ENCODE results near the gene DUSP2. TPM values are rescaled to one million over a fixed set of nuclear protein-coding genes. Genes with fewer than 3 reads are reported as not detected.

DUSP2 gene
- total and polyA plus RNA-seq, 8 donors = 0.32 to 3.1 (median 1.3) TPM

DNA sequence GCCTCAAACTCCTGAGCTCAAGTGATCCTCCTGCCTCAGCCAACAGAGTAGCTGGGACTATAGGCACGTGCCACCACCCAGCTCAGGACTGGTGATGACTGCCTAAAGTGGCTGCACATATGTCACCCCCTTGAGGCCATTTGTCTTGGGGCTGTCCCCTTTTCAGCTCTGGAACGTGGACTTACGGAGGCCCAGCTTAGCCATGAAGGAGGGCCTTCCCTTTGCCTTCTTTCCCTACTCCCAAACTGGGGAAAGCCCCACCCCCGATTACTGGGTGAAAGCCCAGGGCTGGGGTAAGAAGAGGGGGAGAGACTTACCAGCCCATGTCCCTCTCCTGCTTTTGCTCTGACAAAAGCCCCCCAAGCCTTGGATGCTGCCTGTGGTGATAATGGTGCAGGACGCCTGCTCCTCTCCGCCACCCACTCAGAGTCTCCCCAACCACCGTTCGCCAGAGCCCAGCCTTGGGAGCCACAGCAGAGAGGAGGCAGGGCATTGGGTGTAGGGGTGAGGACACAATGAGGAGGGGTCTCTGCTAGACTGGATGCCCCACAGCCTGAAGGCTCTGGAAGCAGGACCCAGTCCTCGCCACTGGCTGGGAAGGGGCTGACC lies 2.5 kb upstream of the DUSP2 start:
- no peaks in the 10 kb centered on the region for H3K27me3 ChIP-seq
- peak in 3 of 6 donors; percentile 20 to 49 (median 26) for DNase-seq
- no peaks in the 10 kb centered on the region for H3K36me3 ChIP-seq
- H3K9me3 ChIP-seq = no peaks in the 10 kb centered on the region
- H3K4me1 ChIP-seq = no peaks in the 10 kb centered on the region
- 82 to 87% methylated on average over 9 of the region's 9 CpGs for WGBS, 2 donors
- no peak for FAIRE-seq
- intact Hi-C loops (cut with DNase I) = no loop called here
- TF ChIP-seq, protein P1, sequence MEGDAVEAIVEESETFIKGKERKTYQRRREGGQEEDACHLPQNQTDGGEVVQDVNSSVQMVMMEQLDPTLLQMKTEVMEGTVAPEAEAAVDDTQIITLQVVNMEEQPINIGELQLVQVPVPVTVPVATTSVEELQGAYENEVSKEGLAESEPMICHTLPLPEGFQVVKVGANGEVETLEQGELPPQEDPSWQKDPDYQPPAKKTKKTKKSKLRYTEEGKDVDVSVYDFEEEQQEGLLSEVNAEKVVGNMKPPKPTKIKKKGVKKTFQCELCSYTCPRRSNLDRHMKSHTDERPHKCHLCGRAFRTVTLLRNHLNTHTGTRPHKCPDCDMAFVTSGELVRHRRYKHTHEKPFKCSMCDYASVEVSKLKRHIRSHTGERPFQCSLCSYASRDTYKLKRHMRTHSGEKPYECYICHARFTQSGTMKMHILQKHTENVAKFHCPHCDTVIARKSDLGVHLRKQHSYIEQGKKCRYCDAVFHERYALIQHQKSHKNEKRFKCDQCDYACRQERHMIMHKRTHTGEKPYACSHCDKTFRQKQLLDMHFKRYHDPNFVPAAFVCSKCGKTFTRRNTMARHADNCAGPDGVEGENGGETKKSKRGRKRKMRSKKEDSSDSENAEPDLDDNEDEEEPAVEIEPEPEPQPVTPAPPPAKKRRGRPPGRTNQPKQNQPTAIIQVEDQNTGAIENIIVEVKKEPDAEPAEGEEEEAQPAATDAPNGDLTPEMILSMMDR (IDR thresholded peaks at IDR 0.05) = no peak
- ATAC-seq = no peak
- no peak overlapping the region for H3K4me3 ChIP-seq
- H3K27ac ChIP-seq = peak overlapping the region in 1 of 4 donors; percentile 48

DNA sequence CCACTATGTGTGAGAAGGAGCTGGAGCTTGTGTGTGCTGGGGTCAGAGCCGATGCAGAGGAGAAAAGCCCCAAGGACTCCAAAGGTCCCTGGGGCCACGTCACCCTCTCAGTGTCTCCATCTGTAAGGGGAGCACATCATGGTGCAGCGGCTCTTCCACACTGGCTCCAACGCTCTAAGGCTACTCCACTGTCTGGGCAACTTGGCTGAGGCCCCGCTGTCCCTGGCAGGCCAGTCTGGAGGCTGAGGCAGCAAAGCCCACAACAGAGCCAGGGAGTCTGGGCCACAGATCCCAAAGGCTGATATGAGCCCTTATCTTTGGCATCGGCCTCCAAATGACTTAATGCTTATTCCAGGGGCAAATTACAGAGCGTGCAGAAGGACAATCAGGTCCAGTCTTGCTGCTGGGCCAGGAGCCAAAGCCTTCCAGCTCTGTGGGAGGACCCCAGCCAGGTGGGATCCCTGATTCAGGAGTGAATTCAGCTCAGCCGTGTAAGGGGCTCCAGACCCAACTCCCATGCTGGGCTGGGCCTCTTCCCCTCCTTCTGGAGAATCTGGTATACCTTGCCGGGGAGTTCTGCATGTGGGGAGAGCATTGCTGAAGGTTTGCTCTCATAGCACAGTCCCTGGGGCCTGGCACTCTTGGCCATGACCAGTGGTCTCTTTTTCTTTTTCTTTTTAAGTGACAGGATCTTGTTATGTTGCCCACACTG lies 1.8 kb upstream of the DUSP2 start:
- no peaks in the 10 kb centered on the region for H3K27me3 ChIP-seq
- no peaks in the 10 kb centered on the region for H3K9me3 ChIP-seq
- no peaks in the 10 kb centered on the region for H3K36me3 ChIP-seq
- no peak overlapping the region for H3K27ac ChIP-seq
- no peak for ATAC-seq
- no peak overlapping the region for H3K4me3 ChIP-seq
- FAIRE-seq = no peak
- peak in 4 of 6 donors; percentile 22 to 58 (median 39) for DNase-seq
- H3K4me1 ChIP-seq = no peaks in the 10 kb centered on the region
- TF ChIP-seq, protein P1 (IDR thresholded peaks at IDR 0.05) = no peak
- WGBS, 2 donors = 79 to 80% methylated on average over 9 of the region's 9 CpGs
- intact Hi-C loops (cut with DNase I) = no loop called here

DNA sequence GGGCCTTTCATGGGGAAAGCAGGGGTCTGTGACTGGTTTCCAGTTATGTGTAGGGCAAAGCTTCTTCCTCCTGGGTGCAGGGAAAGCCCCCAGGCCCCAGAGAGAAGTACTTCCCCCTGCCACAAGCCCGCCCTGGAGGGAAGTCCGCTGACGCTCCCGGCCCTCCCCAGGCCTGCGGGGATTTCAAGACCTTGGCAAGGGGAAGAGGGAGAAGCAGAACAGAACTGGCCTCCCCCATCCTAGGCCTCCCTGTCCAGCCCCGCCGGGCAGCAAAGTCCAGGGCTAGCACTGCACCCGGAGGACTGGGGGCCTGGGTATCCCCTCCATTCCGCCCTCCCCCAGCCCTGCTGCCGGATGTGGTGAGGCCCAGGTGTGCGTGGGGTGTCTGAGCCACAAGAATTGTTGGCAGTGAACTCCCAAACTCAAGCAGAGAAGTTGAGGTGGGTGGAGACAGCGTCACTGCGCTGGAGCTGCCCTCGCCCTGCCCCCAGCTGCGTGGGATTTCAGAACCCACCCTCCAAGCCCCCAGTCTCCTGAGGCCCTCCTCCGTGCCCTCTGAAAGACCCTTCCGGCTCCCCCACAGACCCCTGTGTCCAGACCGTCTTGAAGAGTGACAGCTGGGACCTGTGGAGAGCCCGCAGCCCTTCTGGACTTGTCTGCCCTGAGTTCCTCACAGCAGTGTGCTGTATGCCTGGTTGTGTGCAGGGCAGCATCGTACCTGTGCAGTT lies 1.1 kb upstream of the DUSP2 start:
- WGBS, 2 donors = 84 to 85% methylated on average over 17 to 20 of the region's 20 CpGs
- ATAC-seq (peak in 2 of 4 donors; percentile 3 to 17), FAIRE-seq (no peak), DNase-seq (peak in 4 of 6 donors; percentile 28 to 67 (median 62))
- Histone ChIP-seq H3K36me3 (no peaks in the 10 kb centered on the region), H3K27ac (peak overlapping the region in 1 of 4 donors; percentile 67), H3K4me1 (no peaks in the 10 kb centered on the region), H3K9me3 (no peaks in the 10 kb centered on the region), H3K27me3 (no peaks in the 10 kb centered on the region), H3K4me3 (no peak overlapping the region)
- TF ChIP-seq, protein P1 (IDR thresholded peaks at IDR 0.05) = no peak
- intact Hi-C loops (cut with DNase I) = no loop called here

DNA sequence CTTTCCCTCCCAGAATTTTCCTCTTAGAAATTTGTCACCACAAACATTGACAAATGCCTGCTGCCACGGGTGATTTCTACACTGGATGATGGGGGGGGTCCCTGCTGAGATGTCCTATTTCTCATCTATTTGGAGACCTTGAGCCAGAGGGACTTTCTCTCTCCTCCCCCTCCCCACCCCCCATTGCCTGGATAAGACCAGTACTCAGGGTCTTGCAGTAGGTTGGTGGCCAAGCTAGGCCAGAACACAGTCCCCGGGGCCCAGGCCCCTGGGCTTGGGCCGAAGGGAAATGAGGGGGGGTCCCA lies 560 bp upstream of the DUSP2 start:
- no peak for DNase-seq
- H3K27ac ChIP-seq = peak overlapping the region in 1 of 4 donors; percentile 67

More for the DNA sequence above, 560 bp upstream of the DUSP2 start:
- Histone ChIP-seq H3K27me3 (no peaks in the 10 kb centered on the region), H3K4me1 (no peaks in the 10 kb centered on the region), H3K4me3 (peak overlapping the region in 2 of 4 donors; percentile 47 to 71), H3K9me3 (no peaks in the 10 kb centered on the region), H3K36me3 (no peaks in the 10 kb centered on the region)
- intact Hi-C loops (cut with DNase I) = no loop called here
- WGBS, 2 donors = 61 to 62% methylated on average over 3 of the region's 3 CpGs
- FAIRE-seq (no peak), ATAC-seq (no peak)
- TF ChIP-seq, protein P1 (IDR thresholded peaks at IDR 0.05) = no peak

Measured in pancreas (tissue), 10 donors.